Measurements from ENCODE around the gene EMID1. TPM values are rescaled to one million over a fixed set of nuclear protein-coding genes. Genes with fewer than 3 reads are reported as not detected.
"Not testable (repeated sequence)": the region's sequence is repeated elsewhere in the genome, so short reads cannot be mapped to it uniquely, and the experiment has no call there.

The EMID1 gene
- total and polyA plus RNA-seq, 3 donors from 2014 or later: 6.2 to 7.5 (median 7.0) TPM

- intact Hi-C loops (cut with DNase I; ENCODE audit: low total_unique reads): no loop called here
- Histone ChIP-seq H3K4me1 (no peaks in the 10 kb centered on the region), H3K4me3 (no peak overlapping the region), H3K27me3 (no peaks in the 10 kb centered on the region), H3K36me3 (ENCODE audit: low read depth, missing control alignments) (no peaks in the 10 kb centered on the region), H3K27ac (no peak overlapping the region), H3K9me3 (no peaks in the 10 kb centered on the region)
- no peak for TF ChIP-seq POLR2A (IDR thresholded peaks at IDR 0.05)
- TF ChIP-seq, protein P1, sequence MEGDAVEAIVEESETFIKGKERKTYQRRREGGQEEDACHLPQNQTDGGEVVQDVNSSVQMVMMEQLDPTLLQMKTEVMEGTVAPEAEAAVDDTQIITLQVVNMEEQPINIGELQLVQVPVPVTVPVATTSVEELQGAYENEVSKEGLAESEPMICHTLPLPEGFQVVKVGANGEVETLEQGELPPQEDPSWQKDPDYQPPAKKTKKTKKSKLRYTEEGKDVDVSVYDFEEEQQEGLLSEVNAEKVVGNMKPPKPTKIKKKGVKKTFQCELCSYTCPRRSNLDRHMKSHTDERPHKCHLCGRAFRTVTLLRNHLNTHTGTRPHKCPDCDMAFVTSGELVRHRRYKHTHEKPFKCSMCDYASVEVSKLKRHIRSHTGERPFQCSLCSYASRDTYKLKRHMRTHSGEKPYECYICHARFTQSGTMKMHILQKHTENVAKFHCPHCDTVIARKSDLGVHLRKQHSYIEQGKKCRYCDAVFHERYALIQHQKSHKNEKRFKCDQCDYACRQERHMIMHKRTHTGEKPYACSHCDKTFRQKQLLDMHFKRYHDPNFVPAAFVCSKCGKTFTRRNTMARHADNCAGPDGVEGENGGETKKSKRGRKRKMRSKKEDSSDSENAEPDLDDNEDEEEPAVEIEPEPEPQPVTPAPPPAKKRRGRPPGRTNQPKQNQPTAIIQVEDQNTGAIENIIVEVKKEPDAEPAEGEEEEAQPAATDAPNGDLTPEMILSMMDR (IDR thresholded peaks at IDR 0.05): no peak
- WGBS, 2 donors: 92% methylated on average over 11 of the region's 11 CpGs
- no peak for DNase-seq
Measured at GRCh38 chr22:29243874-29244446, 38.3 kb downstream of the EMID1 start.

DNA sequence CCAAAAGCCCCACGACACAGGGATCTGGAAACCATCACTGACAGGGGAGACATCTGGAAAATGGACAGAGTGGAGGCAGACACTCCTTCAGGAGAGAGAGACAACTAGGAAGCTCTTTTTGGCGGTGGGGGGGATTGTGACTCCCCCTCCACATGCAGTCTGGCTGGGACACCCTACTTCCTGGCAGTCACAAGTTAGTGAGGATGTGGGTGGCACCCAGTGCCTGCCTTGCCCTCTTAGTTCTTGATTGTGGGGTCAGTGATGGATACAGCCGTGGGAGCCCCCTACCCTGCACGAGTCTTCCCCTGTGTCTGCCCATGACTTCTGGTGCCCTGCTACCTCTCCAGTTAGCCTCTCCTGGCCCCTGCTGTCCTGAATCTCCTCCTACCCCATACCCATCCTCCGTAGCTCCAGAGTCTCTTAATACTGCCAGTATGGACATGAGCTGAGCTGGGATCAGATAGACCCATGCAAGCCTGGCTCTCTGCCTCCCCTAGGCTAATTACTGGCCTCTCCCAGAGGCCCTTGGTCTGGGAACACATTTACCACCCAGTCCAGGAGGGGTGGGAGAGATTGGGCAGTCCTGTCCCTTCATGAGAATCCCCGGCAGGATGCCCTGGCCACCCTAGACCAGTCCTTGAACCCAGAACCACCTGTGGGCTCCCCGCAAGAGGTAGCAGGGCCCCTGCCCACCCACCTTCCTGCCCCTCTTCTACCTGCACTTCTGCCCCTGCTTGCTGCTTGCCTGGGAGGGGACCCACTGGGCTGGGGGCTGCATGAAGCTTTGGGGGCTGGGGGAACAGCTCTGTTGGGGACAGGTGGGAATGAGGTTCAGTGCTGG, 39.3 kb downstream of the EMID1 start:
- Histone ChIP-seq H3K4me1 (no peaks in the 10 kb centered on the region), H3K9me3 (no peaks in the 10 kb centered on the region), H3K36me3 (ENCODE audit: low read depth, missing control alignments) (no peaks in the 10 kb centered on the region), H3K27me3 (no peaks in the 10 kb centered on the region), H3K27ac (no peak overlapping the region), H3K4me3 (no peak overlapping the region)
- intact Hi-C loops (cut with DNase I; ENCODE audit: low total_unique reads): no loop called here
- no peak for TF ChIP-seq POLR2A (IDR thresholded peaks at IDR 0.05)
- TF ChIP-seq, protein P1 (IDR thresholded peaks at IDR 0.05): no peak
- DNase-seq: no peak
- 82 to 89% methylated on average over 6 to 7 of the region's 7 CpGs for WGBS, 2 donors

- 51 to 69% methylated on average over 10 to 11 of the region's 11 CpGs for WGBS, 2 donors
- no peaks in the 10 kb centered on the region for H3K9me3 ChIP-seq
- no peaks in the 10 kb centered on the region for H3K27me3 ChIP-seq
- peak; percentile 86 for DNase-seq
- no peak overlapping the region for H3K27ac ChIP-seq
- no peak overlapping the region for H3K4me3 ChIP-seq
- TF ChIP-seq POLR2A (IDR thresholded peaks at IDR 0.05): no peak
- TF ChIP-seq, protein P1 (IDR thresholded peaks at IDR 0.05): peak; percentile 85 to 97 (median 86)
- no peaks in the 10 kb centered on the region for H3K36me3 ChIP-seq (ENCODE audit: low read depth, missing control alignments)
- H3K4me1 ChIP-seq: no peaks in the 10 kb centered on the region
- intact Hi-C loops (cut with DNase I; ENCODE audit: low total_unique reads): no loop called here
Measured at GRCh38 chr22:29245626-29246385, 40.1 kb downstream of the EMID1 start.

DNA sequence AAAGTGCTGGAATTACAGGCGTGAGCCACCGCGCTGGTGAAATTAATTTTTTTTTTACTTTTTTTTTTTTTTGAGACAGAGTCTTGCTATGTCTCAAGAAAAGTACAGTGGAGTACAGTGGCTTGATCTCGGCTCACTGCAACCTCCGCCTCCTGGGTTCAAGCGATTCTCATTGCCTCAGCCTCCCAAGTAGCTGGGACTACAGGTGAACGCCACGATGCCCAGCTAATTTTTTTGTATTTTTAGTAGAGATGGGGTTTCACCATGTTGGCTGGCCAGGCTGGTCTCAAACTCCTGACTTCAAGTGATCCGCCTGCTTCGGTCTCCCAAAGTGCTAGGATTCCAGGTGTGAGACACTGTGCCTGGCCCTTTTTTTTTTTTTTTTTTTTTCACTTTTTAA, 42.2 kb downstream of the EMID1 start:
- WGBS, 2 donors: 94 to 95% methylated on average over 10 of the region's 10 CpGs
- H3K4me1 ChIP-seq; H3K9me3 ChIP-seq; H3K27me3 ChIP-seq; H3K36me3 ChIP-seq (ENCODE audit: low read depth, missing control alignments); DNase-seq; intact Hi-C loops (cut with DNase I; ENCODE audit: low total_unique reads); H3K4me3 ChIP-seq; H3K27ac ChIP-seq: not testable (repeated sequence)

DNA sequence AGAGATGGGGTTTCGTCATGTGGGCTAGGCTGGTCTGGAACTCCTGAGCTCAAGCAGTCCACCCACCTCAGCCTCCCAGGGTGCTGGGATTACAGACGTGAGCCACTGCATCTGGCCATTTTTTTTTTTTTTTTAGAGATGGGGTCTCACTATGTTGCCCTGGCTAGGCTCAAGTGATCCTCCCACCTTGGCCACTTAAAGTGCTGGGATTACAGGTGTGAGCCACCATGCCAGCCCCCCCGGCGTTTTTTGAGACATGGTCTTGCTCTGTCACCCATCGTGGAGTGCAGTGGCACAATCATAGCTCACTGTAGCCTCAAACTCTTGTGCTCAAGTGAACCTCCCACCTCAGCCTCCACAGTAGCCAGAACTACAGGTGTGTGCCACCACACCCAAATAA, 45.6 kb downstream of the EMID1 start:
- DNase-seq: no peak
- Histone ChIP-seq H3K4me1 (no peaks in the 10 kb centered on the region), H3K27me3 (no peaks in the 10 kb centered on the region), H3K4me3 (no peak overlapping the region), H3K9me3 (no peaks in the 10 kb centered on the region), H3K27ac (no peak overlapping the region), H3K36me3 (ENCODE audit: low read depth, missing control alignments) (no peaks in the 10 kb centered on the region)
- WGBS, 2 donors: 96 to 97% methylated on average over 5 of the region's 5 CpGs
- TF ChIP-seq POLR2A (IDR thresholded peaks at IDR 0.05): no peak
- TF ChIP-seq, protein P1 (IDR thresholded peaks at IDR 0.05): no peak
- intact Hi-C loops (cut with DNase I; ENCODE audit: low total_unique reads): no loop called here

Measured in testis (tissue), 3 donors.